CD1c-positive myeloid dendritic cell (primary cell): Measurements from ENCODE around the gene TRIM28.
A peak's percentile ranks its signal among the peaks of the same experiment; 100 is the strongest.
"Not testable (repeated sequence)": the region's sequence is repeated elsewhere in the genome, so short reads cannot be mapped to it uniquely, and the experiment has no call there.

ENCODE experiments used
- DNase-seq: peaks from one replicate; pipeline ENCODE4 v3.0.0-alpha.2; 2016; ENCODE audit errors: extremely low spot score

The TRIM28 gene

GRCh38 chr19:58519087-58519354, 24.8 kb upstream of the TRIM28 start:
- peak; percentile 48 for DNase-seq

GRCh38 chr19:58519355-58520256, 24.3 kb upstream of the TRIM28 start, which contains the start of gene ZBTB45:
TSS of gene ZBTB45 (minus strand) at chr19:58519810. CDS start at chr19:58517673, 2,137 bp downstream.
- DNase-seq = peak; percentile 96

GRCh38 chr19:58520257-58520599, 23.6 kb upstream of the TRIM28 start:
- DNase-seq = no peak

GRCh38 chr19:58521651-58522050, 22.2 kb upstream of the TRIM28 start:
- peak; percentile 42 for DNase-seq

GRCh38 chr19:58522709-58523108, 21.2 kb upstream of the TRIM28 start:
- DNase-seq = no peak

- DNase-seq = no peak
These were observed 14.5 kb upstream of the TRIM28 start for GRCh38 chr19:58529405-58529804.

GRCh38 chr19:58531034-58531840, 12.6 kb upstream of the TRIM28 start:
- no peak for DNase-seq

- no peak for DNase-seq
These were observed 8.0 kb upstream of the TRIM28 start for GRCh38 chr19:58535857-58536256.

- no peak for DNase-seq
These were observed 6.7 kb upstream of the TRIM28 start for GRCh38 chr19:58536852-58537798.

- DNase-seq = peak; percentile 7
These were observed 5.4 kb upstream of the TRIM28 start for GRCh38 chr19:58538257-58539168.

GRCh38 chr19:58539169-58539559, 4.7 kb upstream of the TRIM28 start:
- not testable (repeated sequence) for DNase-seq

GRCh38 chr19:58542641-58543372, 1.1 kb upstream of the TRIM28 start:
- DNase-seq = not testable (repeated sequence)

GRCh38 chr19:58544591-58545285, 874 bp downstream of the TRIM28 start:
- DNase-seq = no peak

- DNase-seq = no peak
These were observed 1.6 kb downstream of the TRIM28 start for GRCh38 chr19:58545286-58546018.

GRCh38 chr19:58546019-58546530, 2.2 kb downstream of the TRIM28 start:
- no peak for DNase-seq

- no peak for DNase-seq
These were observed 3.8 kb downstream of the TRIM28 start for GRCh38 chr19:58547323-58548312.
